ENCODE data around the gene CCKAR. TPM values are rescaled to one million over a fixed set of nuclear protein-coding genes. Genes with fewer than 3 reads are reported as not detected.

The CCKAR gene
- total RNA-seq, 2 donors from 2014 or later, result 1.2 TPM; not detected in 1

GRCh38 chr4:26434030-26434639, 56.1 kb downstream of the CCKAR start:
- Histone ChIP-seq H3K4me3 (no peak overlapping the region), H3K27ac (no peak overlapping the region), H3K4me1 (ENCODE audit: control insufficient read depth in 1 of 2, low read depth in 2 of 2) (no peaks in the 10 kb centered on the region), H3K9me3 (no peaks in the 10 kb centered on the region), H3K27me3 (replicated peaks; ENCODE audit: insufficient read depth) (no peaks in the 10 kb centered on the region), H3K36me3 (peaks cover 13% of the 10 kb centered on the region)
- TF ChIP-seq CTCF (IDR thresholded peaks at IDR 0.05), result no peak
- no peak for DNase-seq (ENCODE audit: low spot score)
- no peak for ATAC-seq (ENCODE audit: insufficient number of reproducible peaks, low FRiP score, low read depth)

GRCh38 chr4:26433556-26433955, 56.7 kb downstream of the CCKAR start:
- Histone ChIP-seq H3K27ac (no peak overlapping the region), H3K4me3 (no peak overlapping the region), H3K4me1 (ENCODE audit: control insufficient read depth in 1 of 2, low read depth in 2 of 2) (no peaks in the 10 kb centered on the region), H3K27me3 (replicated peaks; ENCODE audit: insufficient read depth) (no peaks in the 10 kb centered on the region), H3K9me3 (no peaks in the 10 kb centered on the region), H3K36me3 (peaks cover 13% of the 10 kb centered on the region)
- TF ChIP-seq CTCF (IDR thresholded peaks at IDR 0.05), result no peak
- DNase-seq (ENCODE audit: low spot score) (no peak), ATAC-seq (ENCODE audit: insufficient number of reproducible peaks, low FRiP score, low read depth) (no peak)

- Histone ChIP-seq H3K9me3 (no peaks in the 10 kb centered on the region), H3K4me3 (no peak overlapping the region), H3K36me3 (peaks cover 13% of the 10 kb centered on the region), H3K27ac (no peak overlapping the region), H3K4me1 (ENCODE audit: control insufficient read depth in 1 of 2, low read depth in 2 of 2) (no peaks in the 10 kb centered on the region), H3K27me3 (replicated peaks; ENCODE audit: insufficient read depth) (no peaks in the 10 kb centered on the region)
- no peak for TF ChIP-seq CTCF (IDR thresholded peaks at IDR 0.05)
- DNase-seq (ENCODE audit: low spot score), result no peak
- ATAC-seq (ENCODE audit: insufficient number of reproducible peaks, low FRiP score, low read depth), result no peak
Observed at GRCh38 chr4:26432419-26432818, 57.9 kb downstream of the CCKAR start.

GRCh38 chr4:26431461-26432180, 58.7 kb downstream of the CCKAR start:
- DNase-seq (ENCODE audit: low spot score) (no peak), ATAC-seq (ENCODE audit: insufficient number of reproducible peaks, low FRiP score, low read depth) (no peak)
- peaks cover 11% of the 10 kb centered on the region for H3K36me3 ChIP-seq
- no peak for TF ChIP-seq CTCF (IDR thresholded peaks at IDR 0.05)
- H3K4me1 ChIP-seq (ENCODE audit: control insufficient read depth in 1 of 2, low read depth in 2 of 2), result no peaks in the 10 kb centered on the region
- H3K9me3 ChIP-seq, result no peaks in the 10 kb centered on the region
- H3K27ac ChIP-seq, result no peak overlapping the region
- no peaks in the 10 kb centered on the region for H3K27me3 ChIP-seq (replicated peaks; ENCODE audit: insufficient read depth)
- no peak overlapping the region for H3K4me3 ChIP-seq

Other genes with a start within 250 kb of the CCKAR start
- gene RBPJ, start 169.5 kb downstream of the CCKAR start, total RNA-seq, result 10 to 100 TPM; 63.4 to 82.6 TPM
- 10 to 100 TPM in 1 of 2 donors, 1 to 10 TPM in 1; 9.1 to 19.4 TPM for gene TBC1D19, start 93.6 kb upstream of the CCKAR start, total RNA-seq